ENCODE data around the gene MORC3. TPM values are rescaled to one million over a fixed set of nuclear protein-coding genes. Genes with fewer than 3 reads are reported as not detected.

Gene MORC3
- total RNA-seq, 1 experiment from 2014 or later, result 19.8 TPM

GRCh38 chr21:36424592-36424991 is 104.6 kb downstream of the MORC3 start (continued):
- no peak for TF ChIP-seq SRF (IDR thresholded peaks at IDR 0.05; ENCODE audit: low read depth)

GRCh38 chr21:36425286-36425685 is 105.3 kb downstream of the MORC3 start:
- no peaks in the 10 kb centered on the region for H3K9me2 ChIP-seq (ENCODE audit: insufficient read depth)
- H3K79me2 ChIP-seq (ENCODE audit: insufficient read depth, low read length), result no peaks in the 10 kb centered on the region
- H3K27ac ChIP-seq (ENCODE audit: low read depth, low read length), result no peak overlapping the region
- DNase-seq (ENCODE audit: low read depth, low spot score) (no peak), ATAC-seq (no peak)
- H3K9me3 ChIP-seq (ENCODE audit: control insufficient read depth in 1 of 2, insufficient read depth in 1 of 2, low read depth in 1 of 2, low read length in 2 of 2), result no peaks in the 10 kb centered on the region
- H3K27me3 ChIP-seq (ENCODE audit: insufficient read depth, low read length), result no peaks in the 10 kb centered on the region
- no peak overlapping the region for H3K9ac ChIP-seq (ENCODE audit: low read length)
- no peak overlapping the region for H3K4me3 ChIP-seq (replicated peaks in 1 of 2; ENCODE audit: low read depth in 1 of 2, low read length in 2 of 2)
- no peak overlapping the region for H2AFZ ChIP-seq (ENCODE audit: low read depth, low read length, poor library complexity, severe bottlenecking)
- RAD21 ChIA-PET (ENCODE audit: low non-redundant PET in 1 of 2, low total read pairs in 2 of 2, uncharacterized antibody in 2 of 2, unreplicated experiment in 2 of 2), result no interaction called here
- no TSS peak for BruUV-seq (replicated peaks)
- POLR2A ChIA-PET, result no interaction called here
- H3K4me1 ChIP-seq (ENCODE audit: control insufficient read depth in 1 of 2, insufficient read depth in 2 of 2, low read length in 2 of 2), result peaks cover 12 to 20% of the 10 kb centered on the region in 2 experiments
- no peaks in the 10 kb centered on the region for H4K20me1 ChIP-seq (ENCODE audit: insufficient read depth)
- no peak overlapping the region for H3K4me2 ChIP-seq (ENCODE audit: low read length)
- TF ChIP-seq SIN3A (IDR thresholded peaks at IDR 0.05; ENCODE audit: low read depth) (no peak), JUND (IDR thresholded peaks at IDR 0.05) (no peak), RAD21 (IDR thresholded peaks at IDR 0.05; ENCODE audit: low read depth) (no peak), YY1 (IDR thresholded peaks at IDR 0.05; ENCODE audit: extremely low read depth, insufficient replicate concordance, low read depth, low read length) (no peak), POLR2AphosphoS5 (IDR thresholded peaks at IDR 0.05; ENCODE audit: low read depth, low read length) (no peak), CBX3 (IDR thresholded peaks at IDR 0.05; ENCODE audit: low read depth) (no peak), TCF7L2 (IDR thresholded peaks at IDR 0.05; ENCODE audit: borderline replicate concordance, extremely low read depth, insufficient read depth, insufficient read length) (no peak), EZH2 (IDR thresholded peaks at IDR 0.05) (no peak), CEBPB (IDR thresholded peaks at IDR 0.05; ENCODE audit: low read depth) (no peak), ZFX (IDR thresholded peaks at IDR 0.05) (no peak), ZBTB33 (IDR thresholded peaks at IDR 0.05; ENCODE audit: extremely low read depth, insufficient replicate concordance, low read length) (no peak), MAX (IDR thresholded peaks at IDR 0.05) (no peak), SP1 (IDR thresholded peaks at IDR 0.05; ENCODE audit: low read depth) (no peak), ATF3 (IDR thresholded peaks at IDR 0.05) (no peak), POLR2A (IDR thresholded peaks at IDR 0.05; ENCODE audit: borderline replicate concordance, extremely low read depth, insufficient read depth, insufficient read length) (no peak), SRF (IDR thresholded peaks at IDR 0.05; ENCODE audit: low read depth) (no peak), FOSL1 (IDR thresholded peaks at IDR 0.05; ENCODE audit: low read depth) (no peak), REST (IDR thresholded peaks at IDR 0.05; ENCODE audit: low read depth) (no peak), EGR1 (IDR thresholded peaks at IDR 0.05; ENCODE audit: low read depth) (no peak)
- intact Hi-C loops (cut with micrococcal nuclease), result no loop called here
- CTCF ChIA-PET, result interaction anchor here (0.8 kb wide), 1 partner anchor 11 kb away, joined by 3 read pairs; no protein-coding TSS in a partner anchor
- no peaks in the 10 kb centered on the region for H3K36me3 ChIP-seq (ENCODE audit: control insufficient read depth in 1 of 2, insufficient read depth in 2 of 2, low read length in 2 of 2)

All from HCT116 (cell line).